A549 (cell line): ENCODE results near the gene WASF3. TPM values are rescaled to one million over a fixed set of nuclear protein-coding genes. Genes with fewer than 3 reads are reported as not detected.

Experiments
- ATAC-seq, 2 experiments: fragments of 200-7000 bp in 1 of 2; fragments of >200 bp in 1 of 2; cut with Nextera tagmentation in 1 of 2; cut with Tn5 transposase in 1 of 2; 3 replicates each; pipeline versions ENCODE4 v1.8.0 to v1.9.1; 2018 to 2020; ENCODE audit warnings: mild to moderate bottlenecking in 1 of 2, moderate library complexity in 1 of 2
- CTCF ChIA-PET: fragments of 300-600 bp; sonication (Branson Sonifier 250); formaldehyde crosslinking; extraction: SDS; loops from one replicate; lab custom pipeline; 2021; ENCODE audit warnings: antibody characterized with exemption, inconsistent platforms; lab: Yijun Ruan, JAX
- POLR2A ChIA-PET: fragments of 350-600 bp; formaldehyde crosslinking; extraction: SDS; loops from one replicate; lab custom pipeline; 2021; ENCODE audit warnings: antibody characterized with exemption, inconsistent platforms; lab: Yijun Ruan, JAX
- DNase-seq, 2 experiments: peaks; one replicate each; pipeline versions ENCODE4 v3.0.0 to v3.0.0-alpha.2; 2011 to 2016; ENCODE audit warnings: low read depth in 1 of 2, low spot score in 1 of 2
- FAIRE-seq: peaks from 2 replicates; lab custom pipeline; 2011; peaks lifted over from hg19 to GRCh38; lab: Jason Lieb, UNC
- H3K27ac ChIP-seq, 2 experiments: fragments of >200 bp; sonication (Bioruptor Twin); formaldehyde crosslinking; 3 replicates each; pipeline ENCODE4 v1.5.1; 2016 to 2017
- H3K4me1 ChIP-seq: fragments of >200 bp; sonication (Bioruptor Twin); formaldehyde crosslinking; 3 replicates; pipeline ENCODE4 v1.6.1; 2016
- H3K4me2 ChIP-seq: fragments of >200 bp; sonication (Bioruptor Twin); formaldehyde crosslinking; 3 replicates; pipeline ENCODE4 v1.6.1; 2016
- H3K4me3 ChIP-seq: fragments of >200 bp; sonication (Bioruptor Twin); formaldehyde crosslinking; 3 replicates; pipeline ENCODE4 v1.5.1; 2016
- H3K9me3 ChIP-seq: fragments of >200 bp; sonication (Bioruptor Twin); formaldehyde crosslinking; 3 replicates; pipeline ENCODE4 v1.6.1; 2016
- CBX2 ChIP-seq: fragments of 200-600 bp; sonication (generic); IDR thresholded peaks from 2 replicates; pipeline ENCODE4 v1.6.1; 2016; ENCODE audit warnings: low read depth, mild to moderate bottlenecking, borderline replicate concordance
- CHD4 ChIP-seq: fragments of 200-600 bp; sonication (generic); IDR thresholded peaks from 2 replicates; pipeline ENCODE4 v1.6.1; 2016; ENCODE audit warnings: antibody characterized with exemption, mild to moderate bottlenecking, borderline replicate concordance
- ESRRA ChIP-seq: fragments of 150-350 bp; IDR thresholded peaks from 2 replicates; pipeline ENCODE4 v1.6.1; 2014; ENCODE audit warnings: mild to moderate bottlenecking, low read length, borderline replicate concordance
- FOSL2 ChIP-seq, 2 experiments: fragments of 450-650 bp in 1 of 2; fragments of >200 bp in 1 of 2; sonication (Bioruptor Twin) in 1 of 2; formaldehyde crosslinking; IDR thresholded peaks; 2 replicates each; pipeline versions ENCODE4 v1.5.0 to v1.6.1; 2016 to 2020; ENCODE audit warnings: mild to moderate bottlenecking in 1 of 2, moderate library complexity in 1 of 2
- HEYL ChIP-seq: fragments of 250-450 bp; sonication (Bioruptor Pico); IDR thresholded peaks from 2 replicates; pipeline ENCODE4 v1.8.0; 2021; ENCODE audit warnings: mild to moderate bottlenecking, moderate library complexity
- JUN ChIP-seq, 2 experiments: fragments of >200 bp; sonication (Bioruptor Twin); formaldehyde crosslinking; IDR thresholded peaks; 2 replicates in 1 of 2; 3 replicates in 1 of 2; pipeline ENCODE4 v1.6.1; 2016 to 2017
- JUNB ChIP-seq: fragments of >200 bp; sonication (Bioruptor Twin); formaldehyde crosslinking; IDR thresholded peaks from 2 replicates; pipeline ENCODE4 v1.6.1; 2016
- KDM1A ChIP-seq: fragments of 200-600 bp; sonication (generic); IDR thresholded peaks from 2 replicates; pipeline ENCODE4 v1.6.1; 2016; ENCODE audit warnings: low read depth, mild to moderate bottlenecking
- KDM5A ChIP-seq: fragments of 200-600 bp; sonication (generic); IDR thresholded peaks from 2 replicates; pipeline ENCODE4 v1.6.1; 2016; ENCODE audit warnings: antibody characterized with exemption, mild to moderate bottlenecking
- MYC ChIP-seq: IDR thresholded peaks from 2 replicates; pipeline ENCODE4 v1.6.1; 2012; ENCODE audit warnings: mild to moderate bottlenecking, inconsistent platforms, low read length, improper control_type of control experiment, borderline replicate concordance
- POLR2A ChIP-seq: IDR thresholded peaks from 2 replicates; pipeline ENCODE4 v1.6.1; 2012; ENCODE audit warnings: mild to moderate bottlenecking, low read length
- POLR2AphosphoS2 ChIP-seq: conservative IDR thresholded peaks from 2 replicates; pipeline ENCODE4 v1.6.1; 2012; ENCODE audit warnings: low read length, improper control_type of control experiment, inconsistent platforms
- RAD21 ChIP-seq, 2 experiments: fragments of >200 bp in 1 of 2; sonication (Bioruptor Twin) in 1 of 2; formaldehyde crosslinking in 1 of 2; IDR thresholded peaks in 1 of 2; conservative IDR thresholded peaks in 1 of 2; 2 replicates in 1 of 2; 3 replicates in 1 of 2; pipeline ENCODE4 v1.6.1; 2012 to 2018; ENCODE audit warnings: inconsistent platforms in 1 of 2
- RCOR1 ChIP-seq: fragments of 150-350 bp; IDR thresholded peaks from 2 replicates; pipeline ENCODE4 v1.6.1; 2014; ENCODE audit warnings: antibody characterized with exemption, low read length, low read depth
- RFX5 ChIP-seq: fragments of 450-650 bp; IDR thresholded peaks from 2 replicates; pipeline ENCODE4 v1.7.1; 2014; ENCODE audit warnings: antibody characterized with exemption, mild to moderate bottlenecking, moderate library complexity
- TP53 ChIP-seq: fragments of 250-450 bp; sonication (Bioruptor Pico); IDR thresholded peaks from 2 replicates; pipeline ENCODE4 v1.5.0; 2021; ENCODE audit warnings: mild to moderate bottlenecking, moderate library complexity
- ZFP36 ChIP-seq: fragments of 450-650 bp; IDR thresholded peaks from 2 replicates; pipeline ENCODE4 v1.6.1; 2014; ENCODE audit warnings: borderline replicate concordance; ENCODE audit not compliant: partially characterized antibody
- WGBS: methylation state at CpG from one replicate; pipeline ENCODE4 v1.1.6; 2017; ENCODE audit errors: missing lambda C conversion rate; 5-methylcytosine and 5-hydroxymethylcytosine counted together
- polyA plus RNA-seq, 4 experiments: library from polyadenylated mRNA; depleted of rRNA in 3 of 4; stranded (reverse); fragments of >200 nt; fragmentation: RNase III in 1 of 4; extraction: RNeasy Plus Mini Kit Qiagen cat#74134 plus additional on column Dnase treatment in 1 of 4; gene quantifications; 2 replicates in 3 of 4; 3 replicates in 1 of 4; pipeline ENCODE4 v1.2.3, GENCODE V29; 2011 to 2017
- TF ChIP-seq, protein P1 (sequence below): fragments of 250-450 bp; sonication (Bioruptor Pico); IDR thresholded peaks from 2 replicates; pipeline ENCODE4 v1.5.0; 2021; ENCODE audit warnings: mild to moderate bottlenecking, moderate library complexity, borderline replicate concordance
- TF ChIP-seq, protein P2 (sequence below): fragments of 200-600 bp; sonication (generic); IDR thresholded peaks from 2 replicates; pipeline ENCODE4 v1.6.1; 2016; ENCODE audit warnings: antibody characterized with exemption, mild to moderate bottlenecking, moderate library complexity
- TF ChIP-seq, protein P3 (sequence below): IDR thresholded peaks from 2 replicates; pipeline ENCODE4 v1.6.1; 2012
- TF ChIP-seq, protein P4 (sequence below): fragments of >200 bp; sonication (Bioruptor Twin); formaldehyde crosslinking; IDR thresholded peaks from 2 replicates; pipeline ENCODE4 v1.6.1; 2016
- TF ChIP-seq, protein P5 (sequence below): fragments of 150-350 bp; IDR thresholded peaks from 2 replicates; pipeline ENCODE4 v1.6.1; 2014; ENCODE audit warnings: low read depth, mild to moderate bottlenecking, low read length

The WASF3 gene
- polyA plus RNA-seq, 2 of the 4 experiments (the other 2 are of a cell fraction), result 0.09 to 0.56 TPM

DNA sequence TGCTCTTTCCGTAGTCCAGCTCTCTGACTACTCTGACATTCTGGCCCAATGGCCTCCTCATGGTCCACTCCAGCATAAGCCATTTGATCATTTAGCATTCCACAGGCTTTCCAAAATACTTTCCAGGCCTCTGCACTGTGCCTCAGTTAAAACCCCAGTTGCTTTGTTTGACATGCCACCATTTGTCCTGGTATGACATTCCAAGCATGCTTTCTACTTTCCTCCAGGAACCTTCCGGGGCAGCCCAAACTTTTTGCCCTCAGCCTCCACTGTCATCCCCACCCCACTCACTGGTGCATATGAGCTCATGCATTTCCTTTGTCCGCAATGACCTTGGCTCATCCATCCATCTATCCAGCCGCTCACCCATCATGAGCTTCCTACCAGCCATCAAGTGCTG, 41.8 kb upstream of the WASF3 start:
- Histone ChIP-seq H3K27ac (no peak overlapping the region), H3K4me3 (no peak overlapping the region), H3K9me3 (no peaks in the 10 kb centered on the region), H3K4me1 (no peaks in the 10 kb centered on the region), H3K4me2 (no peak overlapping the region)
- no peak for FAIRE-seq
- POLR2A ChIA-PET, result no interaction called here
- TF ChIP-seq RCOR1, result no peak
- TF ChIP-seq POLR2A, result no peak
- no peak for TF ChIP-seq RAD21 (conservative IDR thresholded peaks at IDR 0.05 in 1 of 2, IDR thresholded peaks at IDR 0.05 in 1 of 2)
- TF ChIP-seq RFX5, result no peak
- CTCF ChIA-PET, result interaction anchor here (2.0 kb wide), 1 partner anchor 15 kb away, joined by 5 read pairs; no protein-coding TSS in a partner anchor
- WGBS, result 62% methylated on average over 4 of the region's 4 CpGs
- DNase-seq, result no peak
- no peak for ATAC-seq

DNA sequence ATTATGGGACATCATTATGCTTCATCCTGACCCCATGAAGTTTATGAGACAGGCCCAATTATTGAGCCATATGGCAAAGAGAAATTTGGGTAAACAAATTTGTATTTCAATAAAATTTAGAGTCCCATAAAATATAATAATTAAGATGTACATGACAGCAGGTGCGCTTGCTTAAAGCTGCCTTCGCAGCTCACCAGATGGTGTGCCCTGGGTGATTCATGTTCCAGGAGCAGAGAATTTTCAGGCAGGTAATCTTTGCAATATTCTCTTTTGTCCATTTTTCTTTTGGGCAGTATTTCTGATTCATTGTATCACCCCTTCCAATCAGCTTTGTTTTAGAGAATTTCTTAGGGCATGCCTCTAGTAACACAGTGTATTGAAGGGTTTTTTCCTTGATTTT, 39.5 kb upstream of the WASF3 start:
- WGBS, result 29% methylated on average over 2 of the region's 2 CpGs
- Histone ChIP-seq H3K4me2 (no peak overlapping the region), H3K27ac (no peak overlapping the region), H3K9me3 (no peaks in the 10 kb centered on the region), H3K4me3 (no peak overlapping the region), H3K4me1 (no peaks in the 10 kb centered on the region)
- CTCF ChIA-PET, result interaction anchor here (1.4 to 2.3 kb wide), 2 partner anchors 22 to 181 kb away, joined by 3 to 5 read pairs; no protein-coding TSS in a partner anchor
- FAIRE-seq, result no peak
- POLR2A ChIA-PET, result no interaction called here
- ATAC-seq, result no peak
- TF ChIP-seq KDM1A (no peak), POLR2AphosphoS2 (no peak), JUNB (no peak), ZFP36 (no peak), JUN (IDR thresholded peaks at IDR 0.05) (no peak)
- TF ChIP-seq, protein P1, sequence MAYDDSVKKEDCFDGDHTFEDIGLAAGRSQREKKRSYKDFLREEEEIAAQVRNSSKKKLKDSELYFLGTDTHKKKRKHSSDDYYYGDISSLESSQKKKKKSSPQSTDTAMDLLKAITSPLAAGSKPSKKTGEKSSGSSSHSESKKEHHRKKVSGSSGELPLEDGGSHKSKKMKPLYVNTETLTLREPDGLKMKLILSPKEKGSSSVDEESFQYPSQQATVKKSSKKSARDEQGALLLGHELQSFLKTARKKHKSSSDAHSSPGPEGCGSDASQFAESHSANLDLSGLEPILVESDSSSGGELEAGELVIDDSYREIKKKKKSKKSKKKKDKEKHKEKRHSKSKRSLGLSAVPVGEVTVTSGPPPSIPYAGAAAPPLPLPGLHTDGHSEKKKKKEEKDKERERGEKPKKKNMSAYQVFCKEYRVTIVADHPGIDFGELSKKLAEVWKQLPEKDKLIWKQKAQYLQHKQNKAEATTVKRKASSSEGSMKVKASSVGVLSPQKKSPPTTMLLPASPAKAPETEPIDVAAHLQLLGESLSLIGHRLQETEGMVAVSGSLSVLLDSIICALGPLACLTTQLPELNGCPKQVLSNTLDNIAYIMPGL (CRISPR knock-in tag), result no peak
- no peak for DNase-seq

DNA sequence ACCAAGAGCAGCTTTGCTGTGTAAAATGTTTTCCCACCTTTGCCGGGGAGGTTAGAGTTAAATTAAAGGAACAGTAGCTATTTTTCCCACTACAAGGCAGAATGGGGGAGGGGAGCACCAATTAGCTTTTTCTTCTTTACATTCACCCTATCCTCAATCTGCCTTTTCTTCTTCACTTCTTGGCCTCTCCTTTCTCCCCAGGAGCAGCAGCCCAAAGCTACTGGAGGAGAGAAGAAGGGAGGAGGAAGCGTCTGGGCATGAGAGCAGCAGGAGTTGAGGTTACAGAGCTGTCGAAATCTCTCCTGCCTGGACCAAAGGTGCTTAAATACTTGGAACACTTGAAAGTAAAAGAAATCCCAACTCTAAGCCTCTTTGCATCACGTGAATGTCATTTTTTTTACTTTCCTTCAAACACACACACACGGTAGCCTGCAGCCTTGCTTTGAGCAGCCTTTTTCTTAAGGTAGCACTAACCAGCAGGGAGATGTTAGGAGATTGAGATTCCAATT, 39.0 kb upstream of the WASF3 start:
- ATAC-seq (no peak), FAIRE-seq (no peak)
- Histone ChIP-seq H3K4me1 (no peaks in the 10 kb centered on the region), H3K4me2 (no peak overlapping the region), H3K9me3 (no peaks in the 10 kb centered on the region), H3K27ac (no peak overlapping the region)
- ChIA-PET CTCF (interaction anchor here (1.4 to 2.3 kb wide), 2 partner anchors 22 to 180 kb away, joined by 3 to 5 read pairs; no protein-coding TSS in a partner anchor), POLR2A (no interaction called here)
- TF ChIP-seq, protein P2, sequence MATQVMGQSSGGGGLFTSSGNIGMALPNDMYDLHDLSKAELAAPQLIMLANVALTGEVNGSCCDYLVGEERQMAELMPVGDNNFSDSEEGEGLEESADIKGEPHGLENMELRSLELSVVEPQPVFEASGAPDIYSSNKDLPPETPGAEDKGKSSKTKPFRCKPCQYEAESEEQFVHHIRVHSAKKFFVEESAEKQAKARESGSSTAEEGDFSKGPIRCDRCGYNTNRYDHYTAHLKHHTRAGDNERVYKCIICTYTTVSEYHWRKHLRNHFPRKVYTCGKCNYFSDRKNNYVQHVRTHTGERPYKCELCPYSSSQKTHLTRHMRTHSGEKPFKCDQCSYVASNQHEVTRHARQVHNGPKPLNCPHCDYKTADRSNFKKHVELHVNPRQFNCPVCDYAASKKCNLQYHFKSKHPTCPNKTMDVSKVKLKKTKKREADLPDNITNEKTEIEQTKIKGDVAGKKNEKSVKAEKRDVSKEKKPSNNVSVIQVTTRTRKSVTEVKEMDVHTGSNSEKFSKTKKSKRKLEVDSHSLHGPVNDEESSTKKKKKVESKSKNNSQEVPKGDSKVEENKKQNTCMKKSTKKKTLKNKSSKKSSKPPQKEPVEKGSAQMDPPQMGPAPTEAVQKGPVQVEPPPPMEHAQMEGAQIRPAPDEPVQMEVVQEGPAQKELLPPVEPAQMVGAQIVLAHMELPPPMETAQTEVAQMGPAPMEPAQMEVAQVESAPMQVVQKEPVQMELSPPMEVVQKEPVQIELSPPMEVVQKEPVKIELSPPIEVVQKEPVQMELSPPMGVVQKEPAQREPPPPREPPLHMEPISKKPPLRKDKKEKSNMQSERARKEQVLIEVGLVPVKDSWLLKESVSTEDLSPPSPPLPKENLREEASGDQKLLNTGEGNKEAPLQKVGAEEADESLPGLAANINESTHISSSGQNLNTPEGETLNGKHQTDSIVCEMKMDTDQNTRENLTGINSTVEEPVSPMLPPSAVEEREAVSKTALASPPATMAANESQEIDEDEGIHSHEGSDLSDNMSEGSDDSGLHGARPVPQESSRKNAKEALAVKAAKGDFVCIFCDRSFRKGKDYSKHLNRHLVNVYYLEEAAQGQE, result no peak
- TF ChIP-seq, protein P3, sequence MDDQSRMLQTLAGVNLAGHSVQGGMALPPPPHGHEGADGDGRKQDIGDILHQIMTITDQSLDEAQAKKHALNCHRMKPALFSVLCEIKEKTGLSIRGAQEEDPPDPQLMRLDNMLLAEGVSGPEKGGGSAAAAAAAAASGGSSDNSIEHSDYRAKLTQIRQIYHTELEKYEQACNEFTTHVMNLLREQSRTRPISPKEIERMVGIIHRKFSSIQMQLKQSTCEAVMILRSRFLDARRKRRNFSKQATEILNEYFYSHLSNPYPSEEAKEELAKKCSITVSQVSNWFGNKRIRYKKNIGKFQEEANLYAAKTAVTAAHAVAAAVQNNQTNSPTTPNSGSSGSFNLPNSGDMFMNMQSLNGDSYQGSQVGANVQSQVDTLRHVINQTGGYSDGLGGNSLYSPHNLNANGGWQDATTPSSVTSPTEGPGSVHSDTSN, result no peak
- TF ChIP-seq HEYL (CRISPR knock-in tag) (no peak), POLR2A (no peak), CBX2 (no peak), KDM5A (no peak), TP53 (no peak), ESRRA (no peak), CHD4 (no peak), MYC (no peak), FOSL2 (IDR thresholded peaks at IDR 0.05) (no peak), FOSL2 (CRISPR knock-in tag; IDR thresholded peaks at IDR 0.05) (no peak)
- TF ChIP-seq, protein P4, sequence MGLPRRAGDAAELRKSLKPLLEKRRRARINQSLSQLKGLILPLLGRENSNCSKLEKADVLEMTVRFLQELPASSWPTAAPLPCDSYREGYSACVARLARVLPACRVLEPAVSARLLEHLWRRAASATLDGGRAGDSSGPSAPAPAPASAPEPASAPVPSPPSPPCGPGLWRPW, result no peak
- TF ChIP-seq, protein P5, sequence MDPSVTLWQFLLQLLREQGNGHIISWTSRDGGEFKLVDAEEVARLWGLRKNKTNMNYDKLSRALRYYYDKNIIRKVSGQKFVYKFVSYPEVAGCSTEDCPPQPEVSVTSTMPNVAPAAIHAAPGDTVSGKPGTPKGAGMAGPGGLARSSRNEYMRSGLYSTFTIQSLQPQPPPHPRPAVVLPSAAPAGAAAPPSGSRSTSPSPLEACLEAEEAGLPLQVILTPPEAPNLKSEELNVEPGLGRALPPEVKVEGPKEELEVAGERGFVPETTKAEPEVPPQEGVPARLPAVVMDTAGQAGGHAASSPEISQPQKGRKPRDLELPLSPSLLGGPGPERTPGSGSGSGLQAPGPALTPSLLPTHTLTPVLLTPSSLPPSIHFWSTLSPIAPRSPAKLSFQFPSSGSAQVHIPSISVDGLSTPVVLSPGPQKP, result no peak
- TF ChIP-seq, all 56 proteins: peak for 0
- DNase-seq, result no peak
- 4% methylated on average over 5 of the region's 5 CpGs for WGBS
- no peak overlapping the region for H3K4me3 ChIP-seq
